K562 (cell line): ENCODE measurements around the gene MCCC2. TPM values are rescaled to one million over a fixed set of nuclear protein-coding genes. Genes with fewer than 3 reads are reported as not detected.

Experiments
- ATAC-seq: fragments of 200-7000 bp; cut with Tn5 transposase; 3 replicates; pipeline ENCODE4 v1.9.1; 2020; ENCODE audit warnings: moderate library complexity
- BruUV-seq: library from RNA; stranded (reverse); fragments of 400-500 nt; replicated peaks from 2 replicates; lab custom pipeline; 2021; lab: Mats Ljungman, UMichigan
- CTCF ChIA-PET: fragments of 300-600 bp; formaldehyde crosslinking; extraction: SDS; loops from one replicate; lab custom pipeline; 2021; ENCODE audit warnings: low intra/inter-chr PET ratio; lab: Yijun Ruan, JAX
- POLR2A ChIA-PET: fragments of 300-600, 350-650 bp; sonication (Branson Sonifier 250); formaldehyde crosslinking; extraction: SDS; loops from one replicate; lab custom pipeline; 2021; ENCODE audit warnings: antibody characterized with exemption, inconsistent platforms; lab: Yijun Ruan, JAX
- DNase-seq, 4 experiments: peaks; one replicate each; pipeline versions ENCODE4 v3.0.0 to v3.0.0-alpha.2; 2011 to 2018; ENCODE audit warnings: low spot score in 3 of 4, mixed read lengths in 3 of 4; ENCODE audit errors: extremely low read depth in 1 of 4
- FAIRE-seq: peaks from 2 replicates; lab custom pipeline; 2011; peaks lifted over from hg19 to GRCh38; lab: Jason Lieb, UNC
- H2AFZ ChIP-seq: 2 replicates; pipeline ENCODE4 v1.6.0; 2011; ENCODE audit warnings: low read depth, low read length, control low read depth, inconsistent platforms
- H3K27ac ChIP-seq: fragments of 200-600 bp; 3 replicates; pipeline ENCODE4 v1.8.0; 2011; ENCODE audit warnings: low read depth, mild to moderate bottlenecking, control low read depth, inconsistent platforms, low read length, moderate library complexity, mixed read lengths; ENCODE audit errors: extremely low read depth
- H3K27me3 ChIP-seq, 2 experiments: fragments of 300-600 bp in 1 of 2; 2 replicates in 1 of 2; 3 replicates in 1 of 2; pipeline versions ENCODE4 v1.6.0 to v1.8.0; 2011; ENCODE audit warnings: inconsistent platforms in 2 of 2, low read length in 2 of 2, mild to moderate bottlenecking in 1 of 2, mixed read lengths in 1 of 2, moderate library complexity in 1 of 2; ENCODE audit not compliant: control insufficient read depth in 2 of 2, insufficient read depth in 2 of 2
- H3K36me3 ChIP-seq: fragments of 300-600 bp; 3 replicates; pipeline ENCODE4 v1.8.0; 2011; ENCODE audit warnings: mild to moderate bottlenecking, low read length, inconsistent platforms; ENCODE audit not compliant: control insufficient read depth, insufficient read depth
- H3K4me1 ChIP-seq, 2 experiments: fragments of 200-600 bp in 1 of 2; replicated peaks in 1 of 2; 2 replicates in 1 of 2; 3 replicates in 1 of 2; pipeline versions ENCODE4 v1.5.1 to v1.8.0; 2011; ENCODE audit warnings: inconsistent platforms in 2 of 2, low read length in 2 of 2, mild to moderate bottlenecking in 1 of 2, mixed read lengths in 1 of 2, moderate library complexity in 1 of 2; ENCODE audit not compliant: control insufficient read depth in 2 of 2, insufficient read depth in 2 of 2
- H3K4me2 ChIP-seq: 2 replicates; pipeline ENCODE4 v1.6.1; 2011; ENCODE audit warnings: low read length, control low read depth, inconsistent platforms, mixed read lengths; ENCODE audit not compliant: insufficient read depth
- H3K4me3 ChIP-seq: fragments of 200-600 bp; sonication (generic), shearing (Covaris generic); 2 replicates; pipeline ENCODE4 v1.5.1; 2016; ENCODE audit warnings: control low read depth, inconsistent platforms
- H3K79me2 ChIP-seq: fragments of 200-600 bp; 3 replicates; pipeline ENCODE4 v1.8.0; 2011; ENCODE audit warnings: low read length, inconsistent platforms; ENCODE audit not compliant: control insufficient read depth, insufficient read depth
- H3K9ac ChIP-seq, 2 experiments: 2 replicates each; pipeline versions ENCODE4 v1.6.0 to v1.6.1; 2011; ENCODE audit warnings: low read depth in 2 of 2, low read length in 2 of 2, control low read depth in 1 of 2, inconsistent platforms in 1 of 2, mild to moderate bottlenecking in 1 of 2, mixed read lengths in 1 of 2; ENCODE audit not compliant: insufficient read depth in 1 of 2
- H3K9me1 ChIP-seq: one replicate; pipeline ENCODE4 v1.6.0; 2011; ENCODE audit warnings: inconsistent platforms, mild to moderate bottlenecking, low read length, moderate library complexity; ENCODE audit not compliant: control insufficient read depth, insufficient read depth
- H3K9me3 ChIP-seq: replicated peaks from 2 replicates; pipeline ENCODE4 v1.5.1; 2011; ENCODE audit warnings: low read depth, low read length, inconsistent platforms; ENCODE audit not compliant: control insufficient read depth, insufficient read depth
- H4K20me1 ChIP-seq: replicated peaks from 2 replicates; pipeline ENCODE4 v1.6.1; 2011; ENCODE audit warnings: low read length, inconsistent platforms, mixed read lengths; ENCODE audit not compliant: control insufficient read depth, insufficient read depth
- CCNT2 ChIP-seq: IDR thresholded peaks from 2 replicates; pipeline ENCODE4 v1.6.1; 2011; ENCODE audit warnings: borderline replicate concordance, low read depth, mild to moderate bottlenecking, moderate library complexity, mixed read lengths, low read length; ENCODE audit not compliant: insufficient read length; ENCODE audit errors: extremely low read depth
- HNRNPUL1 ChIP-seq: fragments of 200-400 bp; formaldehyde crosslinking; IDR thresholded peaks from 2 replicates; pipeline ENCODE4 v1.6.1; 2017; ENCODE audit warnings: low read length
- TRIM28 ChIP-seq: fragments of 450-650 bp; IDR thresholded peaks from 2 replicates; pipeline ENCODE4 v1.6.1; 2017
- YY1 ChIP-seq, 3 experiments: IDR thresholded peaks; 2 replicates each; pipeline ENCODE4 v1.6.1; 2011; ENCODE audit warnings: low read length in 2 of 3, mild to moderate bottlenecking in 2 of 3, moderate library complexity in 2 of 3, borderline replicate concordance in 1 of 3, control low read depth in 1 of 3, low read depth in 1 of 3; ENCODE audit not compliant: insufficient read depth in 3 of 3, insufficient replicate concordance in 2 of 3, control insufficient read depth in 1 of 3, insufficient read length in 1 of 3; ENCODE audit errors: extremely low read depth in 1 of 3
- ZNF274 ChIP-seq: IDR thresholded peaks from 2 replicates; pipeline ENCODE4 v1.6.1; 2011; ENCODE audit warnings: low read depth, mild to moderate bottlenecking, low read length, moderate library complexity, borderline replicate concordance
- whole genome bisulfite sequencing: fragments of 100-300 bp; shearing (Covaris generic); methylation state at CpG from one replicate; pipeline ENCODE4 v1.1.6; 2016; ENCODE audit warnings: low coverage, mixed read lengths; ENCODE audit not compliant: insufficient coverage; ENCODE audit errors: missing lambda C conversion rate; 5-methylcytosine and 5-hydroxymethylcytosine counted together
- in situ Hi-C: fragments of 300-500 bp; cut with MboI; formaldehyde crosslinking; loops from 4 replicates; pipeline ENCODE4 v1.15.0; 2018; ENCODE audit warnings: inconsistent platforms, mixed read lengths
- intact Hi-C: fragments of 100-400 bp; cut with micrococcal nuclease; formaldehyde crosslinking; loops from 2 replicates; pipeline ENCODE4 v1.14.2; 2022
- polyA plus RNA-seq, 8 experiments: library from polyadenylated mRNA; depleted of rRNA in 4 of 8; stranded (reverse) in 5 of 8; unstranded in 3 of 8; fragments of >200 nt; fragmentation: Nextera tagmentation in 2 of 8; fragmentation: Illumina TruSeq in 1 of 8; extraction: Ambion mirVana in 2 of 8; extraction: Trizol in 1 of 8; gene quantifications; 2 replicates each; pipeline versions ENCODE4 v1.2.1 to v1.2.3, GENCODE V29; 2011 to 2014; ENCODE audit warnings: inconsistent platforms in 1 of 8, missing spikeins in 1 of 8
- total RNA-seq, 7 experiments: library from RNA; depleted of rRNA in 6 of 7; stranded (reverse); fragments of >200 nt in 6 of 7; fragmentation: Illumina TruSeq in 2 of 7; extraction: Trizol in 2 of 7; gene quantifications; 2 replicates each; pipeline versions ENCODE4 v1.2.1 to v1.2.3, GENCODE V29; 2011 to 2021; ENCODE audit warnings: low replicate concordance in 1 of 7
- TF ChIP-seq, protein P1 (sequence below): fragments of 450-650 bp; conservative IDR thresholded peaks from 2 replicates; pipeline ENCODE4 v1.6.1; 2016; ENCODE audit warnings: missing genetic modification characterization, low read depth, mild to moderate bottlenecking, control low read depth, missing compliant biosample characterization
- TF ChIP-seq, protein P2 (sequence below), 2 experiments: fragments of 450-650 bp; conservative IDR thresholded peaks; 2 replicates each; pipeline ENCODE4 v1.6.1; 2017; ENCODE audit warnings: mild to moderate bottlenecking in 2 of 2, moderate library complexity in 2 of 2

Gene MCCC2
- total and polyA plus RNA-seq, 9 of the 15 experiments (the other 6 are each of a cell fraction or from before 2014, with no cell fraction given) = 17.1 to 77.9 (median 52.5) TPM

DNA sequence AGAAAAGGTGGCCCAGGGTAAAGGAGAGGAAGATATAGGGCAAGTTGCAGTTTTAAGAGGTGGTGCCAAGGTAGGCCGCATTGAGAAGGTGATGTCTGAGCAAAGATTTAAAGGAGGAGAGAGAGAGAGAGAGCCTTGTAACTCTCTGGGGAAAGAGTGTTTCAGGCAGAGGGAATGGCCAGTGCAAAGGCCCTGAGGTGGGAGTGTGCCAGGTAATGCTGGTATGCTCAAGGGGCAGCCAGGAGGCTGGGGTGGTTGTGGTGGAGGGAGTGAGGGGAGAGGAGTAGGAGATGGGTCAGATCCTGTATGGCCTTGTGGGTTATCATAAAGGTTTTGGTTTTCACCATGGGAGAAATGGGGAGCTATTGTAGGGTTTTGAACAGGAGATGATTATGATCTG is 9.9 kb downstream of the MCCC2 start:
- Histone ChIP-seq H4K20me1 (no peaks in the 10 kb centered on the region), H3K27ac (no peak overlapping the region), H3K4me1 (no peaks in the 10 kb centered on the region), H3K4me2 (no peak overlapping the region), H3K9me3 (no peaks in the 10 kb centered on the region), H3K9ac (no peak overlapping the region), H3K79me2 (no peaks in the 10 kb centered on the region), H3K36me3 (peaks cover 54% of the 10 kb centered on the region), H2AFZ (no peak overlapping the region), H3K9me1 (no peaks in the 10 kb centered on the region), H3K4me3 (no peak overlapping the region), H3K27me3 (no peaks in the 10 kb centered on the region)
- ChIA-PET POLR2A (interaction anchor here (2.3 kb wide), 1 partner anchor 9 kb away, joined by 6 read pairs; the partner anchor contains the start of gene MCCC2), CTCF (no interaction called here)
- no peak for TF ChIP-seq YY1 (IDR thresholded peaks at IDR 0.05; ENCODE audit: borderline replicate concordance in 1 of 3, control insufficient read depth in 1 of 3, extremely low read depth in 1 of 3, insufficient read depth in 3 of 3, insufficient read length in 1 of 3, insufficient replicate concordance in 2 of 3, low read depth in 1 of 3, low read length in 2 of 3)
- no peak for TF ChIP-seq HNRNPUL1
- TF ChIP-seq, protein P1, sequence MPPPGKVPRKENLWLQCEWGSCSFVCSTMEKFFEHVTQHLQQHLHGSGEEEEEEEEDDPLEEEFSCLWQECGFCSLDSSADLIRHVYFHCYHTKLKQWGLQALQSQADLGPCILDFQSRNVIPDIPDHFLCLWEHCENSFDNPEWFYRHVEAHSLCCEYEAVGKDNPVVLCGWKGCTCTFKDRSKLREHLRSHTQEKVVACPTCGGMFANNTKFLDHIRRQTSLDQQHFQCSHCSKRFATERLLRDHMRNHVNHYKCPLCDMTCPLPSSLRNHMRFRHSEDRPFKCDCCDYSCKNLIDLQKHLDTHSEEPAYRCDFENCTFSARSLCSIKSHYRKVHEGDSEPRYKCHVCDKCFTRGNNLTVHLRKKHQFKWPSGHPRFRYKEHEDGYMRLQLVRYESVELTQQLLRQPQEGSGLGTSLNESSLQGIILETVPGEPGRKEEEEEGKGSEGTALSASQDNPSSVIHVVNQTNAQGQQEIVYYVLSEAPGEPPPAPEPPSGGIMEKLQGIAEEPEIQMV (tag) = no peak
- TF ChIP-seq, protein P2, sequence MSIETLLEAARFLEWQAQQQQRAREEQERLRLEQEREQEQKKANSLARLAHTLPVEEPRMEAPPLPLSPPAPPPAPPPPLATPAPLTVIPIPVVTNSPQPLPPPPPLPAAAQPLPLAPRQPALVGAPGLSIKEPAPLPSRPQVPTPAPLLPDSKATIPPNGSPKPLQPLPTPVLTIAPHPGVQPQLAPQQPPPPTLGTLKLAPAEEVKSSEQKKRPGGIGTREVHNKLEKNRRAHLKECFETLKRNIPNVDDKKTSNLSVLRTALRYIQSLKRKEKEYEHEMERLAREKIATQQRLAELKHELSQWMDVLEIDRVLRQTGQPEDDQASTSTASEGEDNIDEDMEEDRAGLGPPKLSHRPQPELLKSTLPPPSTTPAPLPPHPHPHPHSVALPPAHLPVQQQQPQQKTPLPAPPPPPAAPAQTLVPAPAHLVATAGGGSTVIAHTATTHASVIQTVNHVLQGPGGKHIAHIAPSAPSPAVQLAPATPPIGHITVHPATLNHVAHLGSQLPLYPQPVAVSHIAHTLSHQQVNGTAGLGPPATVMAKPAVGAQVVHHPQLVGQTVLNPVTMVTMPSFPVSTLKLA (conservative IDR thresholded peaks at IDR 0.05) = no peak
- TF ChIP-seq ZNF274 = no peak
- no peak for TF ChIP-seq CCNT2
- TF ChIP-seq TRIM28 = no peak
- no TSS peak for BruUV-seq
- no peak for ATAC-seq
- no peak for FAIRE-seq
- in situ Hi-C loops (no loop called here), intact Hi-C loops (no loop called here)
- 100% methylated on average over 1 of the region's 1 CpG for WGBS
- DNase-seq = no peak
